ENCODE measurements around the gene GFI1B.
"Not testable (repeated sequence)": the region's sequence is repeated elsewhere in the genome, so short reads cannot be mapped to it uniquely, and the experiment has no call there.

The GFI1B gene

DNA sequence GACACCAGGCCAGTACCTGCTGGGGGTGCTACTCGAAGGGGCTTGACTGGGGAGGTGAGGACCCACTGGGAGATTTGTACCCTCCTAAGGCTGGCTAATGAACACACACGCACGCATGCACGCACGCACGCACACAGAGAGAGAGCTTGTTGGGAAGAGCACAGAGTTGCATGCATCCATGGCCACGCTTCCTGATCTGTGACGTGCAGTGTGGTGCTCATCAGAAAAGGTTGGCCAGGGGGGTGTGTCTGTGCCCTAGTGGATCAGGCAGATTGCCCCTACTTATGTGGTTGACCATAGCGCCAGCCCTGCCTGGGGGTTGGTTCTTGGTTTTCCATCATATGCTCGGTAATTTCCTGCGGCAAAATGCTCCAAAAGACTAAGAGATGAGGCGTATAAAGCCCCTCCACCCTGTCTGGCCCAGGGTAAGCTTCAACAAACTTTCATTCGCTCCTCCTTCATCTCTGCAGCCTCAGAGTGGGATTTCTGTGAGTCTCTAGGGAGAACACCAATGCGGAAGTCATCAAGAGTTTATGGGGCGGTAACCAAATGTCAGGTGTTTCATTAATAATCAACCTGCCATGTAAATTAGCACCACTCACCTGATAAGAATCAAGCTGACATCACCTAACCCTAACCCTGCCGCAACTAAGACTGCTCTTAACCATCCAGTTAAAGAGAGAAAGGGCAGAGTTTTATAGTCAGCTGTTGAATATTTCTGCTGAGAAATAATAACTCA lies 8.0 kb upstream of the GFI1B start:
- DNase-seq, result no peak

DNA sequence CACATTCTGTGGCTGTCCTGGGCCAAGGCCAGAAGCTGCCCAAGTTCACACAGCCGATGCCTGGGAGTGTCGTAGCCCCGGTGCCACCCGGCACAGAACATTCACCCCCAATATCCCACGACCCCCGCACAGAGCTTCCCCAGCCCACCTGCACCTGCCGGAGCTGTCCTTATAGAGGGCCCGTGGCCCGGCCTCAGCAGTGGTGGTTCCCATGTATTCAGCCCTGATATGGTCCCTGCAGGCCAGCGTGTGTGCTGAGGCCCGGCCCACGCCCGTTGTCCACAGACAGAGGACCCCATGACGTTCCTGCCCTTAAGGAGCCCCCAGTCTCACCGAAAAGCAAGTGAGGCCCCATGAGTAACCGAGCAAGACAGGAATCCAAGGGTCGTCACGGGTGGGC lies 5.3 kb upstream of the GFI1B start:
- no peak for DNase-seq

DNA sequence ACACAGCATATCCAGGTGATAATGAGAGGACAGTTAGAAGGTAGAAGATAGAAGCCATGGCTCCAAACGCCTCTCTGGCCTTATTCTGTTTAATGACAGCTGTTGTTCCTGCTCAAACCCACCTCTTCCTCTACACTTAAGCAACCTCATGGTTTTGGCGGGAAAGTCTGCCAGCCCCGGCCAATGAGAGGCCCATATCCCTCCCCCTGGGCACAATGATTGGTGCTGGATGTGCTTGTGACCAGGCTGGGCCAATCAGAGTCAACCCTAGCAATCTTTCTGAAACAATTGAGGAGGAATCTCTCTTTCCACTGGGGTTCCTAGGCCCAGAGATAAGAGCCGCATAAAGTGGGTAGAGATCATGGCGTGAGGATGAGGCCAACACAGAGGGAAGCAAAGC lies 4.8 kb upstream of the GFI1B start:
- no peak for DNase-seq

DNA sequence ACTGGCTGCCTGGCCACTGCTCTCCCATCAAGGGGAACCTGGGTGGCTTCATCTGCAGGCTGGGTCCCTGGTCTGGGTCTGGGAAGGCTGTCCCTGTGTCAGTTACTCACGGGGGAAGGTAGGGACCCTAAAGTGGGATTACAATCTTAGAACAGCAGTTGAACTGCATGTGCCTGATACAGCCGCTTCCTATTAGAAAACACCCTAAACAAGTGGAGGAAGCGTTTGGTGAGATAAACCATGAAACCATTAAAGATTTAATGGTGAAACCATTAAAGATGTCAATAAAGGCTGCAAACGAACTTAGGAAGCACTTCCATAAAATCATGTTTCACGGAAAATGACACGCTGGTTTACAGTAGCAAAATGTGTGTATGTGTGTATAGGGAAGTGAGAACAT lies 2.5 kb upstream of the GFI1B start:
- no peak for DNase-seq

DNA sequence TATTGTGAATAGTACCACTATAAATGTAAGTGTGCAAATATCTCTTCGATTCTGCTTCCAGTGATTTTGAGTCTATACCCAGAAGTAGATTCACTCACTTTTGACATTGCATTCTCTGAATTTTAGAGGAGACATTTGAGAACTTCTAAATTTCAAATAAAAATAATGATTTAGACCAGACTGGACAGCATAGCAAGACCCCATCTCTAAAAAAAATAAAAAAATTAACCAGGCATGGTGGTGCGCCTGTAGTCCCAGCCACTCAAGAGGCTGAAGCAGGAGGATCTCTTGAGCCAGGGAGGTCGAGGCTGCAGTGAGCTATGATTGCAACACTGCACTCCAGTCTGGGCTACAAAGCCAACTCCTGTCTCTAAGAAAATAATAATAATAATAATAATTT lies 1.9 kb upstream of the GFI1B start:
- DNase-seq, result no peak

DNA sequence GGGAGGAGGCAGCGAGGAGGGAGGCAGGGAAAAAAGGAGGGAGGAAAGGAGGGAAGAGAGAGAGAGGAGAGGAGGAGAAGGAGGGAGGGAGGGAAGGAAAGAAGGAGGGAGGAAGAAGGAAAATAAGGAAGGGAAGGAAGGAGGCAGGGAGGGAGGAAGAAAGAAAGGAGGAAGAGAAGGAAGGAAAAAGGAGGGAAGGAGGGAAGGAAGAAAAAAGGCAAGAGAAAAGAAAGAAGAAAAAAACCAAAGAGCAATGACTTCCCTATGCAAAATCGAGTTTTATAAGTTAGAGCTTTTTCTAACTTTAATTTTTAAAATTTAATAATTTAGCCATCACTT lies 413 bp upstream of the GFI1B start:
- no peak for DNase-seq

DNA sequence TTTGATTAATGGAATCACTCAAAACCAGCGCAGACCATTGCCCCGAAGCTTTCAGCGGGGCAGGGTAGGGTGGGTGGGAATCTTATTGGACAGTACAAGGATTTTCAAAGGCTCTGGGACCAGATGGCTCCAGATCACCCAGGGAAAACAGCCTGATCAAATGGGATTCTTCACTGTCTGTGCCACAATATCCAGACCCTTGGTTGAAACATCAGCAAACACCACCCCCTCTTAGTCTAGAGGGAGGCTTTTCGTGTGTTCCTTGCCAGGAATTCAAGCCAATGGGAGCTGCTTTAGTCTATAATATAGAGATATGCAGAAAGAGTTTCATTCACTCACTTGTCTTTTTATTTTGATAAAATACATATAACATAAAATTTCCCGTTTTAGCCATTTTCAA lies 1.7 kb downstream of the GFI1B start:
- no peak for DNase-seq

DNA sequence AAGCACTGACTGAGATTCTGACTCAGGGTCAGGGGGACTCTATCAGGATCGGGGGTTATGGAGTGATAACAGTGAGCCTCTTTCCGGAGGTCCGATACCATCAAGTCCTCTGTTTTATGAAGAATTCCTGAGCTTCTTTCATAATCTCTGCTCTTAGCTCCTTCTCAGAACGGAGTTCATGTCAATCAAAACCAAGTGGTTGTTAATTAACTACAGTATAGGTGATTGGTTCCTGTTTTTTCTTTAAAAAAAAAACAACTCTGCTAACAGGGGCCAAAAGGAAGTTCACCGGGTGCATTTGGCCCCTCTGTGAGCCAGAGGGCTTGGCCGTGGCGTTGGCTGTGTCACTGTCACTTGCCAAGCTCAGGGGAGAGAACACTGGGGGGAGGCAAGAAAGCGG lies 4.0 kb downstream of the GFI1B start:
- DNase-seq, result no peak

DNA sequence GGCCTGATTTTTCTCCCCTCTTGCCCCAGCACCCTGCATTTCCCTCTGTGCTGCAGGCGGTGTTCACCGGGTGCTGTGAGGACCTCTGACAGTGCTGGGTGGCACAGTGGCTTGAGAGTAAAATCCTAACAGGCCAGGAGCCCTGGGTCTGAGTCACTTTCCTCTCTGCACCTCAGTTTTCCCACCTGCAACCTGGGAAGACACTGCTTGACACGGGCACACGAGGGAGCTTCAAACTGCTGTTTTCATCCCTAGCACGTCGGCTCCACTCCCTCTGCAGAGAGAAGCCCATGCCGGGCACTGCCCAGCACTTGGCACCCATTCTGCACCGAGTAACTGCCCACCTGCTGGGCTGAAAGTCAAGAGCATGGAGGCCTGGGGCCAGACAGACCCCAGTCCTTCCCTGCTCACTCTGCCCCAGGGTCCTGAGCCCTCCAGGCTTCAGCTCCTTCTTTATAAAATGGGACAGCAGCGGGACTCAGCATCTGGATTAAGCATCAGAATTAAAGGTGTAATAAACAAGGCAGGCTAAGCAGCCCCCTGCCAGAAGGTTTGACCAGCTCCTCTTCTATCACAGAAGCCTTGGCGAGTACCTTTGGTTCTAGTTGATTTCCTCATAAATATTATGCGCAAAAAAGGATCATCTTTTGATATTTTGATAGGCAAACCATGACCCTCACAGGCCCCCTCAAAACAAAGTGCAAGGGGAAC lies 5.2 kb downstream of the GFI1B start:
- no peak for DNase-seq

DNA sequence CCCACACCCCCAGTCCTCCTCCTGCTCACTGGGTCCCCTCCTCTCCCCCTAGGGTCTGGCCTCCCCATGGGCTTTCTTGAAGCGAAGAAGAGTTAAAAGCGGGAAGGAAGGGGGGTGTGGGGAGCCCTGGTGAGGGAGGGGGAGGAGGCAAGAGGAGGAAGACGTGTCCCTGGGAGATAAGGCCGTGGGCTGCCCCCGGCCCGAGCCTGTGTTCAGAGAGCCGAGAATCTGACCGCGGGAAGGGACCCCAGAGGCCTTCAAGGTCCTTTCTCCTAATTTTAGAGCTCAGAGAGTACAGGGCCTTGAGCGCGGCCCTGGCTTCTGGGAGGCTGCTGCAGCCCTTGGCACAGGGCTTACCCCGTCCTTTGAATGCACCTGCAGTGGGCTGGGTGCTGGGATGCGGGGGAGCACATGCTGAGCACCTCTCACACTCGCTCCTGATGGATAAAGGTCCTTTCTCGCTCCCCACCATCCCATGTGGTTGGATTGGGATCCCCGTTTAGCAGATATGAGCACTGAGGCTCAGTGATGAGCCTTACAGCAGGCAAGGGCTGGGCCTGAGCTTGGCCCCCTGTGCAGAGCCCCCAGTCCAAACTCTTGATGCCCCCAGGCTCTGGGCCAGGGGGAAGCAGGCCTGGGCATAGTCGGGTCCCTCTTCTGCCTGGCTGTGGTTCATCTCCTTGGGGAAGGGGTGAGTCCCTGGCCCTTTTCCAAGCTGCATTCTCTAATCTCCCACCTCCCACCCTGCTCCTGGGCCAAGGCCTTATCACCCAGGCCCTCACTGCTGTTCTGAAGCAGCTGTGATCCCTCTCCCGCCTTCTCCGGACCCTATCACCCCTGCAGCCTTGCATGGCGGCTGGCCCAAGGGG lies 5.9 kb downstream of the GFI1B start:
- no peak for DNase-seq

DNA sequence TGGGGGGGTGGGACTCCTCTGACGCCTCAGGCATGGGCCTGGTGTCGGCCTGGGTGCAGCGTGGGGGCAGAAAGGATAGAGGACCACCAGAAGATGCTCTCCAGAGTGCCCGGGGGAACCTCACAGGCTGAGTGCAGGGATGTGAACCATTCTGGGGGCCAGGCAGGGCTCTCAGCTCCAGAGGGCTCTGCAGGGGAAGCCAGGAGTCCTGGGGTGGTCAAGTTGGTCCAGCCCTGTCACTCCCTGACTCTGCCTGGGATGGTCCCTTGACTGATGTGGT lies 6.5 kb downstream of the GFI1B start:
- DNase-seq, result no peak

DNA sequence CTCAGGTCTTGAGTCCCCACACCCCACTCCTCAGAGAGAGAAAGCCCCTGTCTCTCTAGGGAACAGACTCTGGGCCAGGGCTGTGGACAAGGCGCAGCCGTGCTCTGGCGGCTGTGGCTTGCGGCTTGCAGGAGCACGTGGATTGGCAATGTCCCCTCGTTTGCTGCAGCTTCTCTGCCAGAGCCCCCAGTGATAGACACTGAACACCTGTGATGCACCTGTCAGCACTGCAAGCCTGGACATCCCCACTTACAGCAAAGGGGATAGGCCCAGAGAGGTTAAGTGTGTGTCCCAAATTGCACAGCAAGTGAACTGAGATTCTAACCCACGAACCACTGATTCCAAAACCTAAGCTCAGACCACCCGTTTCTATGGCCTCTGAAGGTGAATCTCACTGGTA lies 7.0 kb downstream of the GFI1B start:
- no peak for DNase-seq

DNA sequence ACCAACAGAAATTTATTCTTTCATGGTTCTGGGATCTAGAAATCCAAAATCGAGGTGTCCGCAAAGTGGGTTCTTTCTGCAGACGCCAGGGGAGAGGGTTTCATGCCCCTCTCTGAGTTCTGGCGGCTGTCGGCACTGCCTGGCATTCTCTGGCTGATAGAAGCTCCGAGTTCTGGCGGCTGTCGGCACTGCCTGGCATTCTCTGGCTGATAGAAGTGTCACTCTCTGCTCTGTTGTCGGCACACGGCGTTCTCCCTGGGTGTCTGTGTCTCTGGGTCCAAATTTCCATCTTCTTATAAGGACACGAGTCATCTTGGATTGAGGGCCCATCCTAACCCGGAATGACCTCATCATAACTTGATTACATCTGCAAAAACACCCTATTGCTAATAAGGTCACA lies 7.6 kb downstream of the GFI1B start:
- DNase-seq, result no peak

DNA sequence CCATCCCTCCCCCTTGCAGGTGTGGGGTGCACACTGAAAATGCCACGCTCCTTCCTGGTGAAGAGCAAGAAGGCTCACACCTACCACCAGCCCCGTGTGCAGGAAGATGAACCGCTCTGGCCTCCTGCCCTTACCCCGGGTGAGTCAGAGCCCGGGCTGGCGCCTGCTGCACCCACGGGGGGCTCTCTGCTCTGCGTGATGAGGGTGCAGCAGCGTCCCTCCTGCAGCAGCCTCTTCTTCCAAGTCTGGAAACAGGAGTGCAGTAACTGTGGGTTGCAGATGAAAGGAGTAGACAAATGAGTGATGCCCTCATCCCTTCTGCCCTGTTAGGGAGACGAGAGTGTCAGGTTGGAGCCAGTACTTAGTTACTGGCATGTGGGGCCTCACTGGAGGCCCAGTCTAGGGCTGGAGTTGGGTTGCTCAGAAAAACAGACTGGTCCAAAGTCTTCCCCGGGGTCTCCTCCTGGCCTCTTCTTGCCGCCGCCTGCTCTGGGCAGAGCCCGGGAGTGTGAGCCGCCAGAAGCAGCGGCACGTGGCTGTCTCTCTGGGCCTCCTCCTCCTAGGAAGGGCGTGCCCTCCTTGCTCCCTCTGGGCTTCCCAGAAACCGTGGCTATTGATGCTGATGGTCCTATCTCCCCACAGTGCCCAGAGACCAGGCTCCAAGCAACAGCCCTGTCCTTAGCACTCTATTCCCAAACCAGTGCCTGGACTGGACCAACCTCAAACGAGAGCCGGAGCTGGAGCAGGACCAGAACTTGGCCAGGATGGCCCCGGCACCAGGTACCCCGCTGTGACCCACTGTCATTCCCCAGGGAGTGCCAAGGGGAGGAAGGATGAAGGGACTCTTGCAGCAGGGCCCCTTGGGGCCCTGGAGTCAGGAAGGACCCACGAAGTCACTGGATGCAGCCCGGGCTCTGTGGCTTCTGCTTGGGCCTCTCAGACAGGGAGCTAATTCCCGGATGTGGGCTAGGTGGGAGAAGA lies 8.4 kb downstream of the GFI1B start:
- DNase-seq, result no peak

DNA sequence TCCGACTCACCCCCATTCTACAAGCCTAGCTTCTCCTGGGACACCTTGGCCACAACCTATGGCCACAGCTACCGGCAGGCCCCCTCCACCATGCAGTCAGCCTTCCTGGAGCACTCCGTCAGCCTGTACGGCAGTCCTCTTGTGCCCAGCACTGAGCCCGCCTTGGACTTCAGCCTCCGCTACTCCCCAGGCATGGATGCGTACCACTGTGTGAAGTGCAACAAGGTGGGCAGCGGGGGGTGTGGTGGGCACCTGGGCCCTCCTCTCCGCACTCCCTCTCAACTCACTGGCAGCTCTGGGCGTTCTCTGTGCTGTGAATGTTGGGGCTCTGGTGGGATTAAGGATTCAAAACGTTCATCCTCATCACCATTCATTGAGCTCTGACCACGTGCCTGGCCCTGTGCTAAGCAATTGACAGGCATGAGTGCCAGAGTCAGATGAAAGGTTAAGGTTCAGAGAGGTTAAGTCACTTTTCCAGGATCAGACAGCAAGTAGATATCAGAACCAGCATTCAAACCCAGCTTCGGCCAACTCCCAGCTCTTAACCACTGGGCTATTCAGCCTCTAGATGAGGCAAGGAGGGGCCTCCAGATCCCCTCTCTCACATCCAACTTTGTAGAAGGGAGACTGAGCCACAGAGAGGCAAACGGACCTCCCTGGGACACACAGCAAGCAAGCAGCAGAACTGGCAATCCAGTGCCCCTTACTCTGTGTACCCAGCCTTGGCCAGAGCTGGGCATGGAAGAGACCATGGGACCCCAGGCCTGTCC lies 9.9 kb downstream of the GFI1B start:
- DNase-seq, result no peak

DNA sequence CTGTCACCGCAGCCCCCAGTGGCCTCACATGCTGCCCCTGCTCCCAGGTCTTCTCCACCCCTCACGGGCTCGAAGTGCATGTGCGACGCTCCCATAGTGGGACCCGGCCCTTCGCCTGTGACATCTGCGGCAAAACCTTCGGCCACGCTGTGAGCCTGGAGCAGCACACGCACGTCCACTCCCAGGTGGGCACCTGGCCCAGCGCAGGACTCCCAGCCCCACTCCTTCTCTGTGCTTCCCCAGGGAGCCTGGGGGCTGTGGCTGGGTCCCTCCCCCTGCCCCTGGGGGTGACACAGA lies 10.5 kb downstream of the GFI1B start:
- no peak for DNase-seq

DNA sequence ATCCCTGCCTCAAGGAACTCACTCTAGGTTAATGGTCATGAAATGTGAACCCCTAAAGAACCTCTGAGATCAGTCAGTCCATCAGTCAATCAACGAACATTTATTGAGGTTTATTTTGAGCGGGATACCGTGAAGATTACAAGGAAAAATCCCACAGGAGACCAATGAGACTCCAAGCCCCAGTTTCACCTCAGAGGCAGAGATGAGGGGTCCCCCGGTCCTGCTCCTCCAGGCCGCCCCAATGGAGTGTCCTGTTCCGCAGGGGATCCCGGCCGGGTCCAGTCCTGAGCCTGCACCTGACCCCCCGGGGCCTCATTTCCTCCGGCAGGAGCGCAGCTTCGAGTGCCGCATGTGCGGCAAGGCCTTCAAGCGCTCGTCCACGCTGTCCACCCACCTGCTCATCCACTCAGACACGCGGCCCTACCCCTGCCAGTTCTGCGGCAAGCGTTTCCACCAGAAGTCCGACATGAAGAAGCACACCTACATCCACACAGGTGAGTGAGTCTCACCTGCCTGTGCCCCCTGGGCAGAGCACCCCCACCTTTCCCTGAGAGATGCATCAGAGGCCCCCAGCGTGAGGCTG lies 11.0 kb downstream of the GFI1B start:
- DNase-seq, result no peak

DNA sequence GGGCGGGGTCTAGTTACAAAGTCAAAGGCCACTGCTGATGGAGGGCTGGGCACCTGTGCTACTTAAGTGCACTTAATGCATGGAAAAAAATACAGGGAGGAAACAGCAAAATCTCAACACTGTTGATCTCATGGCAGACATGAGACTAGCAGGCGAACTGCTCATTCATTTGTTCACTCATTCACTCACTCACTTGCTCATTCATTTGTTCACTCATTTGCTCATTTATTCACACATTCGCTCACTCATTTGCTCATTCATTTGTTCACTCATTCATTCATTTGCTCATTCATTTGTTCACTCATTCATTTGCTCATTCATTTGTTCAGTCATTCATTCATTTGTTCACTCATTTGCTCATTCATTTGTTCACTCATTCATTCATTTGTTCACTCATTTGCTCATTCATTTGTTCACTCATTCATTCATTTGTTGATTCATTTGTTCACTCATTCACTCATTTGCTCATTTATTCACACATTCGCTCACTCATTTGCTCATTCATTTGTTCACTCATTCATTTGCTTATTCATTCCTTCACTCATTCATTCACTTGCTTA lies 11.6 kb downstream of the GFI1B start:
- DNase-seq, result not testable (repeated sequence)

DNA sequence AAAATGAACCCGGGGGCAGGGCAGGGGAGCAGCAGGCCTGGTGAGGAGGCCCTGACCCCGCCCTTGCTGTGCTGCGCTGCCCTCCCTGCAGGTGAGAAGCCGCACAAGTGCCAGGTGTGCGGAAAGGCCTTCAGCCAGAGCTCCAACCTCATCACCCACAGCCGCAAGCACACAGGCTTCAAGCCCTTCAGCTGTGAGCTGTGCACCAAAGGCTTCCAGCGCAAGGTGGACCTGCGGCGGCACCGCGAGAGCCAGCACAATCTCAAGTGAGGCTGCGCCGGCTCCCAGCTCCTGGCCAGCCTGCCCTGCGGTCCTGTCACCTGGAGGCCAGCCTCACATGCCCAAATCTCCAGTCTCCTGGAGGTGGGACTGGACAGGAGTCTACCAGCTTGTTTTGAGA lies 12.3 kb downstream of the GFI1B start:
- no peak for DNase-seq

DNA sequence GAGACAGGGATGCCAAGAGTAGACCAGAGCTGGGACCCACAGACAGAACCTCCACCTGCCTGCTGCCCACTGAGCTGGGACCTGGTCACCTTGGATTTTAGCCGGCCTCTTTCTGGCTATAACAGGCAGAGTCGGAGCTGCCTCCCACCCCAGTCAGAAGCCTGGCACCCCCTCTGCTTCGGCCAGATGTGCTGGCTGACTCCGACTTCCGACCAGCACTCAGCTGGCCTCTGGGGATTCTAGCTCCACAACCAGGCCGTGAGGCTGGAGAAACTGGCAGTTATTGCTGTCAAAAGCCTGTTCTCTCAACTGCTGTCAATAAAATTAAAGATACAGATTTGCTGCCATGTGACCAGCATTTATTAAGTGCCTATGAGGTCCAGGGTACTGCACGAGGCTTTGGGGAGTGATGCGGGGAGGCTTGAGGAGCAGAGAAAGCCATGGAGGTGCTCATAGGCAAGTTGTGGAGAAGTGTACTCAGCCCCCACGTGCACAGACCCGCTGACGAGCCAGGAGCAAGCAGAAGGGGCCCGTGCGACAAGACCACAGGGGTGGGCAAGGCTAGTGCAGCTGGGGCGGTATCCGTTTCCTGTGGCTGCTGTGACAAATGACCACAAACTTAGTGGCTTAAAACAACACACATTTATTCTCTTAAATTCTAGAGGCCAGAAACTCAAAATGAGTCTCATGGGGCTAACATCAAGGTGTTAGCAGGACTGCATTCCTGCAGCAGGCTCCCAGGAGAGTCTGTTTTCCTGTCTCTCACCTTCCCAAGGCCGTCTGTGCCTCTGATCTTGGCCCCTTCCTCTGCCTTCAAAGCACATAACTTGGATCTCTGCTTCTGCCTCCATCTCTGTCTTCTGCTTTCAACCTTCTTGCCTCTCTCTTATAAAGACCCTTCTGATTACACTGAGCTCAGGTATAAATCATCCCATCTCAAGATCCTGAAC lies 13.1 kb downstream of the GFI1B start:
- DNase-seq, result no peak
